IMR-90 (cell line): ENCODE measurements around the gene SDR39U1. TPM values are rescaled to one million over a fixed set of nuclear protein-coding genes. Genes with fewer than 3 reads are reported as not detected.

Experiments used
- ATAC-seq: fragments of 200-7000 bp; cut with Tn5 transposase; 2 replicates; pipeline ENCODE4 v1.9.1; 2020; ENCODE audit warnings: low read depth, mild to moderate bottlenecking, moderate library complexity
- BruUV-seq: library from RNA; stranded (reverse); fragments of 400-500 nt; replicated peaks from 2 replicates; lab custom pipeline; 2021; lab: Mats Ljungman, UMichigan
- CTCF ChIA-PET: fragments of 300-600 bp; formaldehyde crosslinking; extraction: SDS; loops from one replicate; lab custom pipeline; 2021; ENCODE audit warnings: antibody characterized with exemption; lab: Yijun Ruan, JAX
- POLR2A ChIA-PET: fragments of 300-600 bp; sonication (Branson Sonifier 250); formaldehyde crosslinking; loops from one replicate; lab custom pipeline; 2022; ENCODE audit warnings: antibody characterized with exemption; ENCODE audit not compliant: unreplicated experiment; lab: Charles Lee
- DNase-seq: peaks from one replicate; pipeline ENCODE4 v3.0.0; 2013
- H2AFZ ChIP-seq: replicated peaks from 2 replicates; pipeline ENCODE3; 2013; ENCODE audit warnings: low read length, mild to moderate bottlenecking; ENCODE audit not compliant: poor library complexity
- H2AK5ac ChIP-seq: 2 replicates; pipeline ENCODE4 v1.6.1; 2013; ENCODE audit warnings: low read depth, low read length, inconsistent platforms
- H2AK9ac ChIP-seq: replicated peaks from 2 replicates; pipeline ENCODE3; 2013; ENCODE audit warnings: mild to moderate bottlenecking, low read depth, low read length, moderate library complexity; ENCODE audit not compliant: poor library complexity
- H2BK120ac ChIP-seq: 2 replicates; pipeline ENCODE4 v1.6.1; 2013; ENCODE audit warnings: low read depth, low read length, inconsistent platforms
- H2BK15ac ChIP-seq: 3 replicates; pipeline ENCODE4 v1.6.1; 2013; ENCODE audit warnings: low read depth, low read length, inconsistent platforms
- H2BK20ac ChIP-seq: 2 replicates; pipeline ENCODE4 v1.6.1; 2013; ENCODE audit warnings: low read depth, mild to moderate bottlenecking, inconsistent platforms, low read length, moderate library complexity
- H2BK5ac ChIP-seq: 2 replicates; pipeline ENCODE4 v1.6.1; 2013; ENCODE audit warnings: mild to moderate bottlenecking, low read depth, low read length, inconsistent platforms; ENCODE audit not compliant: poor library complexity, severe bottlenecking
- H3K14ac ChIP-seq: replicated peaks from 2 replicates; pipeline ENCODE4 v1.6.1; 2013; ENCODE audit warnings: low read depth, low read length, inconsistent platforms
- H3K18ac ChIP-seq: 2 replicates; pipeline ENCODE4 v1.6.1; 2013; ENCODE audit warnings: low read depth, low read length, control low read depth
- H3K23ac ChIP-seq: 2 replicates; pipeline ENCODE4 v1.6.1; 2013; ENCODE audit warnings: low read depth, low read length, inconsistent platforms
- H3K27ac ChIP-seq: 2 replicates; pipeline ENCODE4 v1.5.1; 2013; ENCODE audit warnings: mild to moderate bottlenecking, control low read depth, low read length; ENCODE audit not compliant: insufficient read depth
- H3K27me3 ChIP-seq: 2 replicates; pipeline ENCODE4 v1.6.1; 2013; ENCODE audit warnings: low read length; ENCODE audit not compliant: control insufficient read depth, insufficient read depth
- H3K36me3 ChIP-seq: 2 replicates; pipeline ENCODE4 v1.6.1; 2013; ENCODE audit warnings: low read length, mixed read lengths; ENCODE audit not compliant: control insufficient read depth, insufficient read depth
- H3K4ac ChIP-seq: 2 replicates; pipeline ENCODE4 v1.6.1; 2013; ENCODE audit warnings: low read depth, low read length, inconsistent platforms
- H3K4me1 ChIP-seq: 2 replicates; pipeline ENCODE4 v1.6.1; 2013; ENCODE audit warnings: low read length, mixed read lengths; ENCODE audit not compliant: control insufficient read depth, insufficient read depth
- H3K4me2 ChIP-seq: 2 replicates; pipeline ENCODE4 v1.6.1; 2013; ENCODE audit warnings: low read depth, mild to moderate bottlenecking, control low read depth, low read length, moderate library complexity
- H3K4me3 ChIP-seq: 2 replicates; pipeline ENCODE4 v1.5.1; 2013; ENCODE audit warnings: low read depth, mild to moderate bottlenecking, control low read depth, low read length, moderate library complexity; ENCODE audit not compliant: insufficient read depth
- H3K56ac ChIP-seq: 2 replicates; pipeline ENCODE4 v1.6.1; 2013; ENCODE audit warnings: low read length, inconsistent platforms; ENCODE audit not compliant: insufficient read depth; ENCODE audit errors: extremely low read depth
- H3K79me1 ChIP-seq, 2 experiments: 2 replicates each; pipeline ENCODE4 v1.6.1; 2013; ENCODE audit warnings: low read length in 2 of 2, inconsistent platforms in 1 of 2, low read depth in 1 of 2
- H3K9ac ChIP-seq: 2 replicates; pipeline ENCODE4 v1.6.1; 2013; ENCODE audit warnings: low read depth, low read length, control low read depth
- H3K9me1 ChIP-seq: 2 replicates; pipeline ENCODE4 v1.6.1; 2013; ENCODE audit warnings: low read length, inconsistent platforms; ENCODE audit not compliant: insufficient read depth
- H3K9me3 ChIP-seq: 2 replicates; pipeline ENCODE4 v1.6.1; 2013; ENCODE audit warnings: low read length; ENCODE audit not compliant: control insufficient read depth, insufficient read depth
- H4K20me1 ChIP-seq: 2 replicates; pipeline ENCODE4 v1.6.1; 2013; ENCODE audit warnings: low read length, inconsistent platforms; ENCODE audit not compliant: insufficient read depth
- H4K5ac ChIP-seq: 2 replicates; pipeline ENCODE4 v1.6.1; 2013; ENCODE audit warnings: mild to moderate bottlenecking, low read depth, low read length, control low read depth
- H4K8ac ChIP-seq, 2 experiments: 2 replicates each; pipeline ENCODE4 v1.6.1; 2013; ENCODE audit warnings: low read depth in 2 of 2, low read length in 2 of 2, control low read depth in 1 of 2, inconsistent platforms in 1 of 2
- H4K91ac ChIP-seq: 2 replicates; pipeline ENCODE4 v1.6.1; 2013; ENCODE audit warnings: low read depth, low read length, inconsistent platforms; ENCODE audit not compliant: insufficient read depth
- CEBPB ChIP-seq: IDR thresholded peaks from 2 replicates; pipeline ENCODE4 v1.6.1; 2012; ENCODE audit warnings: low read depth, low read length, improper control_type of control experiment
- ELK1 ChIP-seq: fragments of 150-350 bp; IDR thresholded peaks from 2 replicates; pipeline ENCODE4 v1.6.1; 2016; ENCODE audit warnings: low read depth, mild to moderate bottlenecking, low read length, moderate library complexity, borderline replicate concordance
- FOS ChIP-seq: fragments of 150-350 bp; IDR thresholded peaks from 2 replicates; pipeline ENCODE4 v1.6.1; 2016; ENCODE audit warnings: low read depth, low read length
- MAZ ChIP-seq: IDR thresholded peaks from 2 replicates; pipeline ENCODE4 v1.6.1; 2012; ENCODE audit warnings: low read depth, mild to moderate bottlenecking, low read length, improper control_type of control experiment, moderate library complexity, borderline replicate concordance
- NFE2L2 ChIP-seq: fragments of 150-350 bp; IDR thresholded peaks from 2 replicates; pipeline ENCODE4 v1.6.1; 2016; ENCODE audit warnings: low read depth, mild to moderate bottlenecking, low read length
- POLR2A ChIP-seq: IDR thresholded peaks from 2 replicates; pipeline ENCODE4 v1.6.1; 2012; ENCODE audit warnings: mild to moderate bottlenecking, low read depth, low read length
- RAD21 ChIP-seq: IDR thresholded peaks from 2 replicates; pipeline ENCODE4 v1.6.1; 2012; ENCODE audit warnings: low read length, improper control_type of control experiment
- RCOR1 ChIP-seq: IDR thresholded peaks from 2 replicates; pipeline ENCODE4 v1.6.1; 2012; ENCODE audit warnings: mild to moderate bottlenecking, low read length, improper control_type of control experiment; ENCODE audit not compliant: insufficient replicate concordance
- USF2 ChIP-seq: fragments of 150-350 bp; IDR thresholded peaks from 2 replicates; pipeline ENCODE4 v1.6.1; 2017; ENCODE audit warnings: mild to moderate bottlenecking, antibody characterized with exemption, low read length, low read depth
- WGBS, 2 experiments: methylation state at CpG; one replicate each; pipeline versions ENCODE4 v1.1.5 to v1.1.7; 2013; ENCODE audit warnings: missing lambda C conversion rate in 2 of 2; ENCODE audit not compliant: insufficient read length in 1 of 2; ENCODE audit errors: extremely low coverage in 2 of 2; 5-methylcytosine and 5-hydroxymethylcytosine counted together
- dilution Hi-C: fragments of 300-500 bp; cut with HindIII; formaldehyde crosslinking; loops from one replicate; pipeline ENCODE4 v1.14.3; 2018; ENCODE audit warnings: low sequenced_read_pairs; ENCODE audit not compliant: unreplicated experiment
- in situ Hi-C: fragments of 300-500 bp; cut with MboI; formaldehyde crosslinking; loops from 3 replicates; pipeline ENCODE4 v1.14.3; 2019; ENCODE audit warnings: low sequenced_read_pairs, inconsistent platforms, mixed read lengths
- intact Hi-C: fragments of 100-400 bp; cut with micrococcal nuclease; formaldehyde crosslinking; loops from 2 replicates; pipeline ENCODE4 v1.10.0; 2022
- polyA plus RNA-seq, 3 experiments: library from polyadenylated mRNA; depleted of rRNA; stranded (reverse); fragments of >200 nt; gene quantifications; 2 replicates each; pipeline ENCODE4 v1.2.3, GENCODE V29; 2012; ENCODE audit warnings: low replicate concordance in 1 of 3
- total RNA-seq: library from RNA; depleted of rRNA; stranded (reverse); fragments of >200 nt; gene quantifications from 2 replicates; pipeline ENCODE4 v1.2.3, GENCODE V29; 2012

Gene SDR39U1
- total and polyA plus RNA-seq, 2 of the 4 experiments (the other 2 are of a cell fraction) = 7.5 to 46.3 TPM

GRCh38 chr14:24408764-24409163 lies 33.8 kb downstream of the SDR39U1 start:
- no peaks in the 10 kb centered on the region for H3K4me1 ChIP-seq
- H3K9me3 ChIP-seq = no peaks in the 10 kb centered on the region
- DNase-seq = no peak
- dilution Hi-C loops (no loop called here), intact Hi-C loops (no loop called here), in situ Hi-C loops (no loop called here)
- no peak overlapping the region for H2AK9ac ChIP-seq
- peaks cover 0 to 2% of the 10 kb centered on the region in 2 experiments; a peak in 1 of 4 replicates for H3K79me1 ChIP-seq
- 60% methylated on average over 1 of the region's 3 CpGs; no CpG with 5 or more reads in 1 of the 2 experiments for WGBS, 2 experiments
- ChIA-PET CTCF (interaction anchor here (1.2 kb wide), 1 partner anchor 28 kb away, joined by 4 read pairs; no protein-coding TSS in a partner anchor), POLR2A (no interaction called here)
- no peak overlapping the region for H3K23ac ChIP-seq
- no peak overlapping the region for H4K91ac ChIP-seq
- peaks cover 32% of the 10 kb centered on the region; the same call in 1 of the 2 replicates for H3K36me3 ChIP-seq
- no peaks in the 10 kb centered on the region for H3K27me3 ChIP-seq
- H3K9ac ChIP-seq = no peak overlapping the region
- ATAC-seq = no peak
- no peak overlapping the region for H2BK15ac ChIP-seq
- H4K8ac ChIP-seq = no peak overlapping the region
- no peak overlapping the region for H2AFZ ChIP-seq
- no peak overlapping the region for H2BK5ac ChIP-seq
- no peak overlapping the region for H3K4me2 ChIP-seq
- no peak for TF ChIP-seq USF2
- no peak for TF ChIP-seq FOS
- TF ChIP-seq ELK1 = no peak
- TF ChIP-seq RCOR1 = no peak
- TF ChIP-seq NFE2L2 = no peak
- no peak for TF ChIP-seq CEBPB
- TF ChIP-seq MAZ = no peak
- TF ChIP-seq RAD21 = no peak
- TF ChIP-seq POLR2A = no peak
- no peak overlapping the region for H2BK20ac ChIP-seq
- BruUV-seq = no TSS peak
- H2BK120ac ChIP-seq = no peak overlapping the region
- H4K20me1 ChIP-seq = 0 out of 2 replicates have a peak, but pooled peaks cover 3% of the 10 kb centered on the region
- H3K56ac ChIP-seq = no peak overlapping the region
- no peak overlapping the region for H4K5ac ChIP-seq
- no peak overlapping the region for H3K4ac ChIP-seq
- H3K4me3 ChIP-seq = no peak overlapping the region
- no peak overlapping the region for H3K18ac ChIP-seq
- H2AK5ac ChIP-seq = no peak overlapping the region
- H3K9me1 ChIP-seq = peaks cover 6% of the 10 kb centered on the region; the same call in 1 of the 2 replicates
- H3K14ac ChIP-seq = no peak overlapping the region
- no peak overlapping the region for H3K27ac ChIP-seq
